OCI-LY3 (cell line): Measurements from ENCODE around the gene PPIB.

Source experiments
- EZH2phosphoT487 ChIP-seq: fragments of 200-600 bp; shearing (Covaris generic); IDR thresholded peaks from 2 replicates; pipeline ENCODE4 v1.6.1; 2018; ENCODE audit warnings: antibody characterized with exemption, mixed run types, low read depth
- TF ChIP-seq, protein P1 (sequence below): fragments of 200-600, 300-600 bp; sonication (generic); IDR thresholded peaks from 2 replicates; pipeline ENCODE4 v1.5.1; 2014; ENCODE audit warnings: antibody characterized with exemption, low read length, low read depth

DNA sequence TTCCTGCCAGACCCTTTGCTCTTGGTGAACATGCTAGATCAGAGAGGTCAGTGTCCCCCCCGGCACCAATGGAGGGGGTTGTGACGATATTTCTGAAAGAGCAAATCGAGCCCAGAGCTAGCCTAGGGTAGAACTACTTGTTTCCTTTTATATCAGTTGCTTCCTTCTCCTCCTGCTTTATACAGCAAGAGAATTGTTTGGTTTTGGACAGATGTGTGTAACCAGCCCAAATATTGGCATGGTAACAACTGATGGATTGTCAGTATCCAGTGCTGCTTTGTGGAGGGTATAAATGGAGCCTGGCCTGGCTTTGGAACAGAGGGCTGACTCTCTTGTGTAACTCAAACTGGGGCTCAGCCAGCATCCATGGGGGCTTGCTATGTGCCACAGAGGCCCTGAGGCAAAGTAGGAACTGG lies 39.9 kb downstream of the PPIB start:
- TF ChIP-seq, protein P1, sequence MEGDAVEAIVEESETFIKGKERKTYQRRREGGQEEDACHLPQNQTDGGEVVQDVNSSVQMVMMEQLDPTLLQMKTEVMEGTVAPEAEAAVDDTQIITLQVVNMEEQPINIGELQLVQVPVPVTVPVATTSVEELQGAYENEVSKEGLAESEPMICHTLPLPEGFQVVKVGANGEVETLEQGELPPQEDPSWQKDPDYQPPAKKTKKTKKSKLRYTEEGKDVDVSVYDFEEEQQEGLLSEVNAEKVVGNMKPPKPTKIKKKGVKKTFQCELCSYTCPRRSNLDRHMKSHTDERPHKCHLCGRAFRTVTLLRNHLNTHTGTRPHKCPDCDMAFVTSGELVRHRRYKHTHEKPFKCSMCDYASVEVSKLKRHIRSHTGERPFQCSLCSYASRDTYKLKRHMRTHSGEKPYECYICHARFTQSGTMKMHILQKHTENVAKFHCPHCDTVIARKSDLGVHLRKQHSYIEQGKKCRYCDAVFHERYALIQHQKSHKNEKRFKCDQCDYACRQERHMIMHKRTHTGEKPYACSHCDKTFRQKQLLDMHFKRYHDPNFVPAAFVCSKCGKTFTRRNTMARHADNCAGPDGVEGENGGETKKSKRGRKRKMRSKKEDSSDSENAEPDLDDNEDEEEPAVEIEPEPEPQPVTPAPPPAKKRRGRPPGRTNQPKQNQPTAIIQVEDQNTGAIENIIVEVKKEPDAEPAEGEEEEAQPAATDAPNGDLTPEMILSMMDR: no peak
- TF ChIP-seq EZH2phosphoT487: no peak
